ENCODE results near the gene PGM1. TPM values are rescaled to one million over a fixed set of nuclear protein-coding genes. Genes with fewer than 3 reads are reported as not detected.

PGM1 gene
- total RNA-seq, 1 donor from 2014 or later, result 31.1 TPM

DNA sequence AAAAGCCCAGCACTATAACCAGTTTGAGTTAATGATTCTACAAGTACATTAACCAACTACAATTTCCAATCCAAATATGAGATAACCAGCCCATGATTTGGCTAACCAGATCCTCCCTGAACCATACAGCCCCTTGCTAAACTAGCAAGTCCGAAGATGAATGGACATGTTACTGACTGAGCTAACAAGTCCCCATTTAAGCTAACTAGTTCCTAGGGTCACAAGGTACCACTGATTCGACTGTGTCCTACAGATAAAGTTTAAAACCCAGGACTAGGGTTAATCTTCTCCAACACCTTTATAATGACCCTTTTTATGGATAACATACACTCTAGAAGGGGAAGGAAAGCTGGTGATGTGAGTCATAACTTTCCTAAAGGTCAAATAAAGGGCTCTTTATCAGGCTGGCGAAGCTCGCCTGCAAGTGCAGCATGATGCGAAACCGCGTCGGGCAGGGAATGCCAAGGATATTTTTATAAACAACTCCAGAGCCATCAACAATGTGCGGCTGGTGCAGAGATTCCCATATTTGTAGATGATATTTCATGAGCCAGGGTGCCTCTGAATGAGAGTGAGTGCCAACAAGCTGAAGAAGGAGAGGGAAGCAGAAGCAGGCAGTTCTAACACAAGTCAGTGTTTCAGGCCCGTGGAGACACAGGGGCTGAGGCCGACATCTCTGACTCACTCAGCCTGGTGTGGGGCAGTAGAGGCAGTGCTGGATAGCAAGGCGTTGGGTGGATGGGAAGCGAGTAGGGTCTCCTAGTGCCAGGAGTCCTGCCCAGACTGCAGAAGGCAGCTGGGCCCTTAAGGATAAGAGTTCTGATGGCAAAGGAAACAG lies 105.0 kb downstream of the PGM1 start:
- Mint-ChIP-seq H3K27me3 (no peaks in the 10 kb centered on the region), H3K27ac (no peak overlapping the region), H3K4me3 (ENCODE audit: low read depth) (no peak overlapping the region), H3K9me3 (ENCODE audit: low read depth) (no peaks in the 10 kb centered on the region), H3K36me3 (ENCODE audit: insufficient read depth) (no peaks in the 10 kb centered on the region), H3K4me1 (ENCODE audit: low read depth) (peaks cover 18% of the 10 kb centered on the region)
- TF ChIP-seq, protein P1, sequence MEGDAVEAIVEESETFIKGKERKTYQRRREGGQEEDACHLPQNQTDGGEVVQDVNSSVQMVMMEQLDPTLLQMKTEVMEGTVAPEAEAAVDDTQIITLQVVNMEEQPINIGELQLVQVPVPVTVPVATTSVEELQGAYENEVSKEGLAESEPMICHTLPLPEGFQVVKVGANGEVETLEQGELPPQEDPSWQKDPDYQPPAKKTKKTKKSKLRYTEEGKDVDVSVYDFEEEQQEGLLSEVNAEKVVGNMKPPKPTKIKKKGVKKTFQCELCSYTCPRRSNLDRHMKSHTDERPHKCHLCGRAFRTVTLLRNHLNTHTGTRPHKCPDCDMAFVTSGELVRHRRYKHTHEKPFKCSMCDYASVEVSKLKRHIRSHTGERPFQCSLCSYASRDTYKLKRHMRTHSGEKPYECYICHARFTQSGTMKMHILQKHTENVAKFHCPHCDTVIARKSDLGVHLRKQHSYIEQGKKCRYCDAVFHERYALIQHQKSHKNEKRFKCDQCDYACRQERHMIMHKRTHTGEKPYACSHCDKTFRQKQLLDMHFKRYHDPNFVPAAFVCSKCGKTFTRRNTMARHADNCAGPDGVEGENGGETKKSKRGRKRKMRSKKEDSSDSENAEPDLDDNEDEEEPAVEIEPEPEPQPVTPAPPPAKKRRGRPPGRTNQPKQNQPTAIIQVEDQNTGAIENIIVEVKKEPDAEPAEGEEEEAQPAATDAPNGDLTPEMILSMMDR (IDR thresholded peaks at IDR 0.05; ENCODE audit: unreplicated experiment), result no peak
- no peak for DNase-seq (ENCODE audit: low spot score, unreplicated experiment)

DNA sequence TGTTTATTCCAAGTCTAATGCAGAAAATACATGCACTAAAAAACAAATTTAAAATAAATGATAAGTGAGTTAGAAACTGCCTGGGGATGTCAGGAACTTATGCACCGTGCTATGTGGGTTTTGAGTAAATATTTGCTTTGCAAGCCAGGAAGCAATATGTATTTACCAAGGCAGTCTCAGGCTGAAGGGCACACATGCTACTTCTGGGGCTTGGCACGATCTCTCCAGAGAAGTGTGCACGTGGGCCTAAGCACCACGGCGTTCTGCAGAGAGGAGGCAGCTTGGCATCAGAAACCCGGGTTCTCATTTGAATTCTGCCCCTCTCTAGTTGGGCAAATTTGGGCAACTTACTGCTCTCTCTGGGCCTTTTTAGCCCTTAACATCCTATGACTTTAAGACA lies 108.0 kb downstream of the PGM1 start:
- H3K4me3 Mint-ChIP-seq (ENCODE audit: low read depth), result no peak overlapping the region
- TF ChIP-seq, protein P1 (IDR thresholded peaks at IDR 0.05; ENCODE audit: unreplicated experiment), result no peak
- H3K27ac Mint-ChIP-seq, result no peak overlapping the region
- no peak for DNase-seq (ENCODE audit: low spot score, unreplicated experiment)
- H3K9me3 Mint-ChIP-seq (ENCODE audit: low read depth), result no peaks in the 10 kb centered on the region
- no peaks in the 10 kb centered on the region for H3K36me3 Mint-ChIP-seq (ENCODE audit: insufficient read depth)
- H3K4me1 Mint-ChIP-seq (ENCODE audit: low read depth), result peaks cover 40% of the 10 kb centered on the region
- H3K27me3 Mint-ChIP-seq, result no peaks in the 10 kb centered on the region

DNA sequence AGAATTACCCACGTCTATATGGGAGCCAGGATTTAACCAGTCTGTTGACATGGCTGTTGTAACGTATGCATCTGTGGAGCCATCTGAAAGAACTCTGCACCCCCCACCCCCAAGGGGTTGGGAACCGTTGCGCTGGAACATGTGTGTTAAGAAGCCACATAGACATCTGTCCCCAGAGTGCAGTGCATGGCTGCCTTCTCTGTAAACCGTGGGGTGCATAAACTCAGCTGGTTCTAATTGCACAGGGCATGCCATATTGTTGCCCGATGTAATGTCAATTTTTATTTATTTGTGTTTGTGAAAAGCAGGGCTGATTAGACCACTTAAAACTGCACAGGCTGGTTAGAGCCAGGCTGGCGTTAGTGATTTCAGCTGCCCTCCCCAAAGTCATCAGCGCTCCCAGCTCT lies 110.5 kb downstream of the PGM1 start:
- Mint-ChIP-seq H3K4me1 (ENCODE audit: low read depth) (peaks cover 32% of the 10 kb centered on the region), H3K9me3 (ENCODE audit: low read depth) (no peaks in the 10 kb centered on the region), H3K4me3 (ENCODE audit: low read depth) (no peak overlapping the region), H3K27ac (no peak overlapping the region), H3K36me3 (ENCODE audit: insufficient read depth) (no peaks in the 10 kb centered on the region), H3K27me3 (no peaks in the 10 kb centered on the region)
- no peak for DNase-seq (ENCODE audit: low spot score, unreplicated experiment)
- TF ChIP-seq, protein P1 (IDR thresholded peaks at IDR 0.05; ENCODE audit: unreplicated experiment), result no peak

DNA sequence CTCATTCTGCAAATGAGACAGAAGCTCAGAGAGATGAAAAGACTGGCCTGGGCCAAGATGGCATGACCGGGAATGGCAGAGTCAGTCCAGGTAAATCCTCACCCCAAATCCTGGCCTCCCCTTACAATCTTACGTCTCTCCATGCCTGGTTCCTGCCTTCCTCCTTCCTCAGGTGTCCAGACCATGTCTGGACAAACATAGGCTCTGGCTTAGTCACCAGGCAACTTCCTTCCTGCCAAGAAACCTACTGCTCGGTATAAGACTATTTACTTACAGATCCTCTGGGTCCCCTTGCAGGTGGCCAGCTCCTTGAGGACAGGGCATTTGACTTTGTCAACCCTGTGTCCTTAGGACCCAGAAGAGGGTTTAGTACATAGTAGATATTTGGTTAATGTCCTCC lies 111.2 kb downstream of the PGM1 start:
- no peak for DNase-seq (ENCODE audit: low spot score, unreplicated experiment)

DNA sequence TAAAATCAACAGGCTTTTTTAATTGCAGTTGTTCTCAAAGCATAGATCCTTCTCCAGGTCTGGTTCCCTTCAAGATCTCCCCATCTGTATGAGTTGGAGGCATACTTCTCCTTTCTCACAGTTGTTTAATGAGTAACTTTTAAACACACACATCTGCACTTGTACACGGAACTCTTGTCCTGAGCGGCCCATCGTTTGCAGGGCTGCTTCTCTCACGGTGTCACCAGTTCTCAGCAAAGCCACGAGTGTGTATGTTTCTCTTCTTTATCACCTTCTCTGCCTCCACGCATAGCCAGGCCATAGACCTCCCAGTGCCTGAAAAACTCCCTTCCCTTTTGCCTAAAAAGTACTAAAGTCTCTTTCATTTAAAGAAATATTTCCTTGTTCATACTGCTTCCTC lies 111.9 kb downstream of the PGM1 start:
- no peak for DNase-seq (ENCODE audit: low spot score, unreplicated experiment)
- no peak overlapping the region for H3K4me3 Mint-ChIP-seq (ENCODE audit: low read depth)
- peak overlapping the region; percentile 65 for H3K27ac Mint-ChIP-seq
- H3K27me3 Mint-ChIP-seq, result no peaks in the 10 kb centered on the region
- H3K9me3 Mint-ChIP-seq (ENCODE audit: low read depth), result no peaks in the 10 kb centered on the region
- TF ChIP-seq, protein P1 (IDR thresholded peaks at IDR 0.05; ENCODE audit: unreplicated experiment), result no peak
- peaks cover 34% of the 10 kb centered on the region for H3K4me1 Mint-ChIP-seq (ENCODE audit: low read depth)
- no peaks in the 10 kb centered on the region for H3K36me3 Mint-ChIP-seq (ENCODE audit: insufficient read depth)

More for the DNA sequence above, 111.2 kb downstream of the PGM1 start:
- peak overlapping the region; percentile 78 for H3K27ac Mint-ChIP-seq
- H3K27me3 Mint-ChIP-seq, result no peaks in the 10 kb centered on the region
- H3K9me3 Mint-ChIP-seq (ENCODE audit: low read depth), result no peaks in the 10 kb centered on the region
- TF ChIP-seq, protein P1 (IDR thresholded peaks at IDR 0.05; ENCODE audit: unreplicated experiment), result no peak
- peaks cover 32% of the 10 kb centered on the region for H3K4me1 Mint-ChIP-seq (ENCODE audit: low read depth)
- no peaks in the 10 kb centered on the region for H3K36me3 Mint-ChIP-seq (ENCODE audit: insufficient read depth)
- H3K4me3 Mint-ChIP-seq (ENCODE audit: low read depth), result no peak overlapping the region
